GM20431 (cell line): ENCODE data around the gene KHDRBS2.

ENCODE experiments used
- in situ Hi-C: fragments of 300-500 bp; cut with MseI, MboI; formaldehyde crosslinking; loops from one replicate; pipeline ENCODE4 v1.15.0; 2020; ENCODE audit warnings: low sequenced_read_pairs; ENCODE audit not compliant: unreplicated experiment

KHDRBS2 gene

GRCh38 chr6:62202078-62202477 is 83.9 kb downstream of the KHDRBS2 start:
- in situ Hi-C loops = no loop called here

DNA sequence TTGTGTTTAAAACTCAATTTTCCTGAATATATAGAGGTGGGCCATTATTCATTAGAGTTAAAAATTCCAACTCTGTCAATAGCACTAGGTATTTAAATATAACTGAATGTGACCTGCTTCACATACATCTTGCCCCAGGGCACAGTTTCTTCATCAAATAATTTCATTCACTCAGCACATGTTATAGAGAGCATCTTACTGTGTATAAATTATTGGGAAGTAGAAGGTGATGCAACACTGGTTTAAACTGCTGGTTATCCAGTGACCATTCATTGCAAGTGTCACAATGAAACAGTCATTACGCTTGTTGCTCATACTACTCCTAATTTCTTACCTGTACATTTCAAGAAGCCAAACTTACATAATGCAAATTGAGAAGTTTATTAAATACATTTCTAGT is 93.4 kb downstream of the KHDRBS2 start:
- in situ Hi-C loops = no loop called here

DNA sequence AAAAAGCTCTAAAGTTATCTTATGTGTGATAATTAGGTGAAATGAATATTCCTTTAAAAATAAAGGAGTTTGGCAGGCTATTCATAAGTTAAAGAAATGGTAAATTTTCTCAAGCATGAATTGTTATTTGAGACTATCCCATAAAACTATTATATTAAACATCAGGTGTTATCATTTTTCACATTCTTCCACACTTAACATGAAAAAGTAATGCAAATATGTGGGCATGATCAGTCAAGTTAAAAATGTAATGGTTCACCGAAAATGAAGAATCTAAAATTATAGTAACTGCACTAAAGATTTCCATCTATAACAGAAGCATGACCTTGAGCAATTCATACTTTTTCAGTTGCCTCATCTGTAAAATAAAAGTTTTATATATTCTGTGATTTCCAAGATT is 110.8 kb downstream of the KHDRBS2 start:
- in situ Hi-C loops = no loop called here

- in situ Hi-C loops = no loop called here
Measured at GRCh38 chr6:62174548-62174947, 111.5 kb downstream of the KHDRBS2 start.

DNA sequence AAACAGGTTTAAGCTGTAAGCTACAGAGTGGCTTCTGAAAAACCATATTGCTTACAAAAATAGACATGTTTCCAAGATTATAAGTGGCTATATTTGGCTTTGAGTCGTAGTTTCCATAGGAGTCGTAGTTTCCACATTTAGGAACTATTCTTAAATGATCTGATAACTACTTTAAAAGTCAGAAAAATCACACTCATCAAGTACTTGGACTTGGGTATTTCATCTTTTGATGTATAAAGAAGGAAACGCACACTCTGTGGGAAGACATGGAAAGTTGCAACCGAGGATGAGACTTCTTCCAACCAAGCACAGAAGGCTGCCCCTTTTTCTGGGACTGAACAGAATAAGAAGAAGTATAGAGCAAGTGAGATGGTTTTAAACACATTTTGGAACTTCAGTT is 118.3 kb downstream of the KHDRBS2 start:
- in situ Hi-C loops = no loop called here

DNA sequence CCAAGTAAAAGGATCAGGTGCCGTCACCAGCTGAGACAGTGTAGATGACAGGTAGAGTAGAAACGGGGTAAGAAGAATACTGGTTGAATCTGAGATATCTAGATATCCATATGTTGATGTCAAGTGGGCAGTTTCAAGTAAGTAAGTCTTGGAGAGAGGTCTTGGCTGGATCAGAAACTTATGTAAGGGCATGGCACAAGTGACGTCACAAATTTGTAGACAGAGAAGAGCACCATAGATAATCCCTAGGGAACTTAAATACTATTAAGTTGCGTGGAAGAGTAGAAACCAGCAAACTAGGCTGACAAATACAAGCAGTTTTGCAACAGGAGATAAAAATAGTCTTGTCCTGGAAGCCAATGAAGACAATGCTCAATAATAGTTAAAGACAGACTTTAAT is 123.2 kb downstream of the KHDRBS2 start:
- in situ Hi-C loops = no loop called here

DNA sequence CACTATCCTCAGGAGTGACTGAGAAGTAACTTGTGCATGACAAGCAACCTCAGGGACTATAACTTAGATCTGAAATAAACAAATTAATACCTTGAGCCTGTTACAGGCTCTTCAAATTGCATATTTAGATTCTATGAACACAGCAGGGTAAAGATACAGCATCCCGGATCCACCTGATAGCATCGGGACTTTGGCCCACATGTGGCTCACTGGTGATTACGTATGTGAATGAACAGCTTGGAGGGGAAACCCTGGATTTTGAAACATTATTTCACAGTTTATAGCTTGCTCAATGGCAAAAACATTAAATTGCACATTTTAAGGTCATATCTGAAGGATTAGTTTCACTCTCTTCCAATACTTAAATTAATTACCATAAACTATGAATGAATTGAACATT is 133.2 kb downstream of the KHDRBS2 start:
- in situ Hi-C loops = no loop called here

DNA sequence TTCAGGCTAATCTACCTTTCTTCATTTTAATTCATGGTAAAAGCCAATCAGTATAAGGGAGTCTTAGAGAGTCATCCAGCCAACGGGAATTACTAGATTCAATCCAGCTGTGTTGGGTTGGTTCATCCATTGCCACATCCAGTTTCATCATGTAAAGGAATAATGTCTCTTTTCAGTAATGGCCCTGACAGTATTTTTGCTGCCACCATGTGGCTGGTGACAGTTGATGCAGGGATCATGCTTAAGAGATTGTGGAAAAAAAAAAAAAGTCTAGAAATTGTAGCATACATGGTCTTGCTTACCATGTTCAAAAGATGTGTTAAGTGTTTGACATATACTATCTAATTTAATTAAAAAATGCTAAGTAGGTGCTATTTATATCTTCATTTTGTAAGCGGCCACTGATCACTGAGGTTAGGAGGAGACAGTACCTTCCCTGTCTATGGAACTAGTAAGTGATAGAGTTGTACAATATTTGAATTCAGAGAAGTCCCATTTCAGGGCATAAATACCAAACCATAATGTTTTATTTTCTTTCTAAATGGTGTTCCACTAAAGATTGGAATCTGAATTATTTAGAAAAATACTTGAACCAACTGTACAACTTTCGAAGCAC is 135.9 kb downstream of the KHDRBS2 start:
- in situ Hi-C loops = no loop called here

DNA sequence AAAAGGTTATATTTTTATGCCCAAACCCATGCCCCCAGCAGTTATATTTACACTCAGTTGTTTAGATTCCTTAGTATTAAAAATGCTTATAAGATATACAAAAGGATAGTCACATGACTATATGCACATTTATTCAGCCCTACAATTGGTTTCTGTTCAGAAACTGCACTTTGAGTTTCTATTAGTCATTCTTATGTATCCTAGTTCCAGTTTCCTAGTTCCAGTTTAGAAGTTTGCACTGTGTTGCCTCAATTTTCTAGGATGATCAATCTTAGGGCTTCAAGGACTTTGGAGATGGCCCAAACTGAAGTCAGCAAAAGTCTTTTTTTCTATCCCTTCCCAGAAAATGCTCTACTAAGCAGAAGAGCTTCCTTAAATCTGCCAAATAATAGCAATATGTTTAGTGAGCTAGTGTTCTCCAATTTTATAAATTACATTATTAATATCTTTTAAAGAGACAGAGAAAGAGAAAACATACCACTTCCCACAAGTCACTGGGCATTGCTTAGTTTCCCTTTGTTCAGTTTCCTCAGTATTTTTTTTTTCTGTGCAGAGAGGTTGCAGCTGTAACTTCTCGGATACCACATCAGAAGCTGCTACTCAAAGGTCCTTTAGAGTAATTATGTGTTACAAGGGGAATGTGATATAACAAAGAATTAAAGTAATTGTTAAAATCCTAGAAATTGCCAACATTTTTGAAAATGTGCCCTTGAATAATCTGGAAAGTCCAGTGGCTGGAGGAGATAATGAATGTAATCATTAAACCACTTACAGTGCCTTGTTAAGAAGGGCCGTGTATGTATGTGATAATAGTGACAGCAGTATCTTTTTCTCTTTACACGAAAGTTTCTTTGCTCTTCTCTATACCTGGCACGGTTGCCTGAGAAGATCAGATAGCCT is 138.8 kb downstream of the KHDRBS2 start:
- in situ Hi-C loops = no loop called here

GRCh38 chr6:62129127-62129526 is 156.9 kb downstream of the KHDRBS2 start:
- in situ Hi-C loops = no loop called here

DNA sequence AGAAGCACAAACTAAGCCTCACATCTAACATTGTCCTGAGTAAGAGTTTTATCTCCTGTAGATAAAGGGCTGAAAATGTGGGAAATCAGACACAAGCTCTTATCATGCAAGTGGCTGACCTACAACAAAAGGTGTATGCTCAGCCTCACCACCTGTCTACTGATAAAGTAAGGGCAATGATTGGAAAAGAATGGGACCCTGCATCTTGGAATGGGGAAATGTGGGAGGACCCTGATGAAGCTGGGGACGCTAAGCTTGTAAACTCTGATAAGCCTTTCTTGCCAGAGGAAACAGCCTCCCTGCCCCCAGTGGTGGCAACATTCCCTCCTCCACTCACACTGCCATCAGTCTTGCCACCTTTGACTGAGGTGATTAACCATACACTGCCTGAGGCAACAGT is 166.6 kb downstream of the KHDRBS2 start:
- in situ Hi-C loops = no loop called here

- in situ Hi-C loops = no loop called here
Measured at GRCh38 chr6:62103186-62103859, 182.7 kb downstream of the KHDRBS2 start.

- in situ Hi-C loops = no loop called here
Measured at GRCh38 chr6:62102387-62102786, 183.6 kb downstream of the KHDRBS2 start.

DNA sequence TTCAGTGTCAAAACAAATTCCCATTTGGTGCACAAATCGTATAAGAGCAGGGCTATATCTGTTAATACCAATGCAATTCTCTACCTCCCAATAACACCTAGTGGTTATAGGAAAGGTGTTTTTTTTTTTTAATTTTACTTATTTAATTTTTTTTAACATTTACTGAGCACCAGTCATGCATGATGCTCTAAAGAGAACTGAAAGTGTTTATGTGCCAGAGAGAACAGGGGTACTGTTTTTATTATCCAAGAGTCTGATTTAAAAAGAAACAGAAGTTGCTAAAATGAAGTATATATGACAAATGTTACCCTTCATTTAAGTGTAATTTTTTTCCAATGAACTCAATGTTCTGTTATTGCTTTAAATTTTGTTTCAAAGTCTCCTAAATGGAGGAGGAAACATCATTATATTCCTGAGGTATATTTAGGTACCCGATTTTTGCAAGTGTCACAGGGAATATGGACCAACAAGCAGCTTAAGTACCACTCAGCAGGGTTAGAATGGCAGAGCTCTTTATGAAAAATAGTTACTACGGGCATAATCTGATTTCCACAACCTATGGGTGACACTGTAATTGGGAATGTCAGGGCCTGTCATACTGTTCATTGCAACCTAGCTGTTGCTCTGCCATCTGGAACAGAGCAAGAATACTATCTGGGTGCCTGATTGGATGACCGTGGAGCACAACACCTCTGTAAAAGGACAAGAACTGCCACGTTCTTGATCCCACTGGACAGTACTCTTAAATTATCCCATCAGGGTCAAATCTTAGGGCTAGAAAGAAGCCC is 195.4 kb downstream of the KHDRBS2 start:
- in situ Hi-C loops = no loop called here

DNA sequence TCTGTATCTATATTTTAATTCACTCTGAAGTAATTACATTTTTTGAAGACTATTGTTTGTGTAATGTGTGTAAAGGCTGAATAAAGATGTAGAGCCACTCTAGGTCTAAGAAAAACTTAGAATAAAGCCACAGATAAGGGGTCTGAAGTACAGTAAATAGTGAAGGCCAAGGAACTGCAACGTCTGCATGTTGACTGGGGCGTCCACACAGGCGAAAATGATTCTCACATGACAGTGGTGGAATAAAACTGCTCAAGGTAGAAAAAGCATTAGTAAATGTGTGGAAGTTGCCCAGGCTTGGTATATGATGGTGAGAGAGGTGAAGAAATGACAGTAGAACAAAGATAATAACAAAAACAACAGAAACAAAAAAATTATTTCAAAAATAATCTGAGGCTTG is 196.2 kb downstream of the KHDRBS2 start:
- in situ Hi-C loops = no loop called here

DNA sequence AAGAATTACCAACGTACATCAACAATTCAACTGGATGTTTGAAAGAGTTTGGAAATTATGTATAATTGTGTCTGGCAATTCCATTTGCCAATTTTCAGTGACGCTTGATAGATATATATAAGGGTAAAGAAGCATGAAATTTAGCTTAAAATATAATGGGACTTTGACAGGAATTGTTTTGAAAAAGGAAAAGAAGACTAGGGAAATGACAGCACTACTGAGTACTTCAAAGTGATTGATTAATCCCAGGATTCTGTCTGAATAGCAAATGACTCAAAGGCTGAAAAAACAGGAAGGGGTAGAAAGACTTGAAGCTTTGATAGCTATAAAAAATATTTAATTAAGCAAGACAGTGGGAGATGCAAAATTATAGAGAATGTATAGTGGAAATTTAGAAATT is 200.0 kb downstream of the KHDRBS2 start:
- in situ Hi-C loops = no loop called here

DNA sequence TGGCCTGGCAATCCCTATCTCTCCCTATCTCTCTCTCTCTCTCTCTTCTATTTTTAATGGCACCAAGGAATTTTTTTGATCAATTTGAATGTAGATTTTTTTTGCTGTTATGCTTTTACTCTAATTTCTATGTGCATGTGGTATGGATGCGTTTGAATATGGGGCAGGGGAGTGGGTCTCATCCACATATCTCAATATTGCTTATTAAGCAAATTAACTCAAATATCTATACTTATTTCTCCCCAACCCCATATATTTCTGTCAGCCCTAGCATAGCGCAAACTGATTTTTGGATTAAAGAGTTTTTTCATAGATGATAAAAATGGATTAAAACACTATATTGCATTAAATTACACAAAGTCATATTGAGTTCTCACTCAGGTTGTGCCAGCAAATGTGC is 210.2 kb downstream of the KHDRBS2 start:
- in situ Hi-C loops = no loop called here

DNA sequence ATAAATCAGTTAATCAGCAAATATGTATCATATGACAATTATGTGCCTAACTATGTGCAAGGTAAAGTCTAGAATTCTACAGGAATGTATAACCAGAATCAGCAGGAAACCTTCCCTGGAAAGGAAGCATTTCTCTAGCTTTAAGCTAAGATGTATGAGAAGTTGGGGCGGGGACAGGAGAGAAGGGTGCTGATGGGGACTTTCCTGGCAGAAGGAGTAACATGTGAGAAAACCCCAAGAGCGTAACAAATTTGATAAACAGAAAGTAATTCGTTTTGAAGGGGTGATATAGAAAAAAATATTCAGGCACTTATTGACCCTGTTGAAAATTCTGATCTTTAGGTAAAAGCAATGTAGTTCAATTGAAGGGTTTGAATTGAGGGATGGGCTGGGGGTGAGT is 226.1 kb downstream of the KHDRBS2 start:
- in situ Hi-C loops = no loop called here

GRCh38 chr6:62057300-62057699 is 228.7 kb downstream of the KHDRBS2 start:
- in situ Hi-C loops = no loop called here

GRCh38 chr6:62045502-62045901 is 240.5 kb downstream of the KHDRBS2 start:
- in situ Hi-C loops = no loop called here
